GM18868 (cell line): ENCODE results near the gene AIFM2.

Source experiments
- ATAC-seq: cut with Tn5 transposase; IDR thresholded peaks from one replicate; pipeline ENCODE4 v1.9.1; 2021; ENCODE audit warnings: mild to moderate bottlenecking, moderate library complexity; ENCODE audit not compliant: unreplicated experiment

The AIFM2 gene

GRCh38 chr10:70063418-70064098 is 69.1 kb downstream of the AIFM2 start:
- ATAC-seq, result no peak
